GM12801 (cell line): ENCODE data around the gene LRRC61.

ENCODE experiments used
- CTCF ChIP-seq: IDR thresholded peaks from one replicate; pipeline ENCODE4 v1.5.1; 2011; ENCODE audit warnings: control low read depth; ENCODE audit not compliant: insufficient read length; ENCODE audit errors: extremely low read depth

The LRRC61 gene

GRCh38 chr7:150313870-150314269, 9.3 kb upstream of the LRRC61 start:
- no peak for TF ChIP-seq CTCF

GRCh38 chr7:150314639-150315239, 8.4 kb upstream of the LRRC61 start:
- no peak for TF ChIP-seq CTCF

GRCh38 chr7:150317748-150318444, 5.3 kb upstream of the LRRC61 start:
- TF ChIP-seq CTCF, result no peak

GRCh38 chr7:150321788-150322113, 1.4 kb upstream of the LRRC61 start:
- no peak for TF ChIP-seq CTCF

- no peak for TF ChIP-seq CTCF
These were observed 882 bp upstream of the LRRC61 start for GRCh38 chr7:150322114-150322832.

GRCh38 chr7:150323682-150324372, 672 bp downstream of the LRRC61 start:
- no peak for TF ChIP-seq CTCF

- TF ChIP-seq CTCF, result no peak
These were observed 1.3 kb downstream of the LRRC61 start for GRCh38 chr7:150324373-150324961.
